ENCODE measurements around the gene ATP6V1B1.

DNA sequence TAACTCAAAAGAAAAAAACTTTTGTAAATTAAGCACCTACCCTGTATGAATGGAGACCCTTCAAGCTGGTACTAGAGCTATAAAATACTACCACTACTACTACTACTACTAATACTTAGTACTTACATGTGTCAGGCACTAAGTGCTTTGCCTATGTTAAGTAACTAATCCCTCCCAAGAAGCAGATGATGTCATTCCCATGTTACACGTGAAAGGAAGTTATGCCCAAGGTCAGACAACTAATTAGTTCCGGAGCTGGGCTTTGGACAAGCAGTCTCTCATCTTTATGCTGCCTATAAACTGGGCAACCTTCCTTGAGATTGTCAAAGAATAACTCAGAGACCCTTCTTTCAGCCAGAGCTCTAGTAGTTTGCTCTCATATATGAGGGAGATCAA, 13.9 kb upstream of the ATP6V1B1 start:
- TF ChIP-seq, protein P1, sequence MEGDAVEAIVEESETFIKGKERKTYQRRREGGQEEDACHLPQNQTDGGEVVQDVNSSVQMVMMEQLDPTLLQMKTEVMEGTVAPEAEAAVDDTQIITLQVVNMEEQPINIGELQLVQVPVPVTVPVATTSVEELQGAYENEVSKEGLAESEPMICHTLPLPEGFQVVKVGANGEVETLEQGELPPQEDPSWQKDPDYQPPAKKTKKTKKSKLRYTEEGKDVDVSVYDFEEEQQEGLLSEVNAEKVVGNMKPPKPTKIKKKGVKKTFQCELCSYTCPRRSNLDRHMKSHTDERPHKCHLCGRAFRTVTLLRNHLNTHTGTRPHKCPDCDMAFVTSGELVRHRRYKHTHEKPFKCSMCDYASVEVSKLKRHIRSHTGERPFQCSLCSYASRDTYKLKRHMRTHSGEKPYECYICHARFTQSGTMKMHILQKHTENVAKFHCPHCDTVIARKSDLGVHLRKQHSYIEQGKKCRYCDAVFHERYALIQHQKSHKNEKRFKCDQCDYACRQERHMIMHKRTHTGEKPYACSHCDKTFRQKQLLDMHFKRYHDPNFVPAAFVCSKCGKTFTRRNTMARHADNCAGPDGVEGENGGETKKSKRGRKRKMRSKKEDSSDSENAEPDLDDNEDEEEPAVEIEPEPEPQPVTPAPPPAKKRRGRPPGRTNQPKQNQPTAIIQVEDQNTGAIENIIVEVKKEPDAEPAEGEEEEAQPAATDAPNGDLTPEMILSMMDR (IDR thresholded peaks at IDR 0.05; ENCODE audit: low read depth, low read length) = no peak
- TF ChIP-seq EZH2phosphoT487 (IDR thresholded peaks at IDR 0.05; ENCODE audit: low read depth) = no peak

Measured in OCI-LY3 (cell line).